ENCODE measurements around the gene MVB12A.

MVB12A gene

DNA sequence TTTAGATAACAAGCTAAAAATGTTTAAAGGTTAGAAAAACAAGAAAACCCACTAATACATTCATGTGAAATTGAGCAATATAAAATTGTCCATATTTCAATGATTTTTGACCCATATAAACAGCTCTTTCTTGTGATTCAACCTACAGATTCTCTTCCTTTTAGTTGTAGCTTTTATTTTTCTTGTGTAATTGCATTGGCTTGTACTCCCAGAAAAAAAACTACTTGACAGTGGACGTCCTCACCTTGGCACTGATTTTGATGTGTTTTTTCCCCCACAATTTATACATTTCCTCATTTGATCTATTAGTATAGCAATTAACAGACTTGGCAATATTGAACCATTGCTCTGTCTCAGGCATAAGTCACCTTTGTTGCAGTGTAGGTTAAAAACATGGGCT lies 30.6 kb upstream of the MVB12A start:
- TF ChIP-seq, protein P1, sequence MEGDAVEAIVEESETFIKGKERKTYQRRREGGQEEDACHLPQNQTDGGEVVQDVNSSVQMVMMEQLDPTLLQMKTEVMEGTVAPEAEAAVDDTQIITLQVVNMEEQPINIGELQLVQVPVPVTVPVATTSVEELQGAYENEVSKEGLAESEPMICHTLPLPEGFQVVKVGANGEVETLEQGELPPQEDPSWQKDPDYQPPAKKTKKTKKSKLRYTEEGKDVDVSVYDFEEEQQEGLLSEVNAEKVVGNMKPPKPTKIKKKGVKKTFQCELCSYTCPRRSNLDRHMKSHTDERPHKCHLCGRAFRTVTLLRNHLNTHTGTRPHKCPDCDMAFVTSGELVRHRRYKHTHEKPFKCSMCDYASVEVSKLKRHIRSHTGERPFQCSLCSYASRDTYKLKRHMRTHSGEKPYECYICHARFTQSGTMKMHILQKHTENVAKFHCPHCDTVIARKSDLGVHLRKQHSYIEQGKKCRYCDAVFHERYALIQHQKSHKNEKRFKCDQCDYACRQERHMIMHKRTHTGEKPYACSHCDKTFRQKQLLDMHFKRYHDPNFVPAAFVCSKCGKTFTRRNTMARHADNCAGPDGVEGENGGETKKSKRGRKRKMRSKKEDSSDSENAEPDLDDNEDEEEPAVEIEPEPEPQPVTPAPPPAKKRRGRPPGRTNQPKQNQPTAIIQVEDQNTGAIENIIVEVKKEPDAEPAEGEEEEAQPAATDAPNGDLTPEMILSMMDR (conservative IDR thresholded peaks at IDR 0.05; ENCODE audit: low read depth, low read length): no peak
- no peak for DNase-seq (ENCODE audit: low read depth)

DNA sequence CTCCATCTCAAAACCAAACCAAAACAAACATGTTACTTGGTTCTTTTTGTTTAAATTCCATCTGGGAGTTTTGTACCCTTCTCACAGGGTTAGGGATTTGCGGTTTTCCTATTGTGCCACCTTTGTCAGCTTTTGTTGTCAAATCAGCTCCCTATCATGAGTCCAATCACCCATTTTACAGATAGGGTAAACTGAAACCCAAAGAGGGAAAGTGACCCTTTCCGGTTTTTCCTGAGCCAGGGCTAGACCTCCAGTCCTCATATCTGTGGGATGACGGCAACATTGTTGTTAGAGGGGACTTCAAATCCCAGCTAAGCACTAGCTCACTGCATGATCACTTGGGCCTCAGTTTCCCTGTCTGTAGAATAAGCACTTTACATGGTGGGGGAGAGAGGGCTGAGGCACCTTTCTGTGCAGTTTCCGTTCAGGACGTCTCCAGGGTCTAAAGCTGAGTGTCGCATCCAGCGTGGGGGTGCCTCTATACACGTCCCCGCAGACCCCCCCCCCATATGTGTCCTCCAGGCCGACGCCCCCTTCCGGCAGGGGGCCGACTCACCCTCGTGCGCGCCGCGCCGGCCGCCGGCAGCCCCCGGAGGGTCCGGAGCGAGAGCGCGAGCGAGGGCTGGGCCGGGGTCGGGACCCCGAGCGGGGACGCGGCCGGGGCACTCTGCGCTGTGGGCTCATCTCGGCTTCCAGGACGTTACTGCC lies 29.7 kb upstream of the MVB12A start:
- DNase-seq (ENCODE audit: low read depth): no peak
- TF ChIP-seq, protein P1 (conservative IDR thresholded peaks at IDR 0.05; ENCODE audit: low read depth, low read length): peak; percentile 25
- H3K4me3 ChIP-seq (ENCODE audit: low read length): peak overlapping the region; percentile 55

More for the DNA sequence above, 30.6 kb upstream of the MVB12A start:
- no peak overlapping the region for H3K4me3 ChIP-seq (ENCODE audit: low read length)

DNA sequence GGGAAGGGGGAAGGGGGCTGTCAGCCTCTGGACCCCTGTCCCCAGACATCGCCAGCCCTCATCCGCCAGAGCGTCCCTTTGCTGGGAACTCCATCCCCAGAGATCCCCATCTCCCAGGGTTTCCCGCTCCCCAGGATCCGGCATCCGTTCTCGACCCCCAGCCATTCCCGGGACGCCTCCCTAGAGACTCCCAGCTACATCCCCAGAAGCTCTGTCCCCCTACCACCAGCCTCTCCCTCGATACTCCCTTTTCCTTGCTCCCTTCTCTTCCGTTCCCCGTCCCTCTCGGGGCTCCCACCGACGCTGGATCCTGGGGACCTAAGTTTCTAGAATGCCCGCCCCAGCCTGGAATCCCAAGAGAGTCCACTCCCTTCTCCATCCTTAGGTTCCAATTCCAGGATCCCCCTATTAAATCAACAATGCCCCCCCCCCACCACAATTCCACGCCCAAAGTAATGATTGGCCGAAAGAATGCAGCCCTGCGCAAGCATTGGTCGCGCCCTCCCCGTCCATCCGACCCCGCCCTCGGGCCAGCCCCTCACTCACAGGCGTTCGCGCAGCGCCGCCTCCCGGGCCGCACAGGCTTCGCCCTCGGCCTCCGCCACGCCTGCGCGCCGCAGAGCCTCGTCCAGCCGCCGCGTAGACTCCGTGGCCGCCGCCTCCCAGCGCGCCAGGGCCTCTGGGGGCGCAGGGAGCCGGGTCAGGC lies 29.0 kb upstream of the MVB12A start:
- TF ChIP-seq, protein P1 (conservative IDR thresholded peaks at IDR 0.05; ENCODE audit: low read depth, low read length): peak; percentile 62
- DNase-seq (ENCODE audit: low read depth): peak; percentile 64
- peak overlapping the region; percentile 55 for H3K4me3 ChIP-seq (ENCODE audit: low read length)

DNA sequence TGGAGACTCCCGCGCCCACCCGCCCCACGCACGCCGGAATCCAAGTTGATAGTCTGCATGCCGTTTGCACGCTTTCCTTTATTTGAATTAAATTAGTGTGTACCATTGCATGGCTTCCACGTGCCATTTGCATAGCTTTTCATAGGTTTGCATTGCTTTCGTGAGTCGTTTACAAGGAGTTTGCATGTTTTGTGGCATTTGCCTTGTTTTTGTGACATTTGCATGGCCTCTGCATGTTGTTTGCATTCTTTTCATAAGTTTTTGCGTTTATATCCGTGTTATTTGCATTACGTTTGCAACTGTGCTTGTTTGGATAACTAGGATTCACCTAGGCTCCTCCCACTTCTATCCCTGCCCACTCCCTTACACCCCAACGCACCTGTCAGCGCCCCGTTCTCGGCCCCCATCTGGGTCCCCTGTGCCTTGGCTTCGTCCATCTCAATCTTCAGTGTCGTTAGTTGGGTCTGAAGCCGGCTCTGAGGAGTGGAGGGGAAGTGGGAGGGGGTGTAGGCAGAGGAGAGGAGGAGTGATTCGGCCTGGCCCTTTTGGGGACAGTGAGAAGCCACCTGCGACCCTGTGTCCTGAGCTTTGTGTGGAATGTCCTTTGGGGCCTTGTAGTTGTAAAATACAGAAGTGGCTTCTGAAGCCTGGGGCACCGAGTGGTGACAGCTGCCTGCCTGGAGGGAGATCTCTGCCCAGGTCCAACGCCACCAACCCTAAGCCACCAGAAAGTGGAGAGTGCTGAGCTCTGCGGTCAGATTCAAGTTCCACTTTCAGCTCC lies 28.3 kb upstream of the MVB12A start:
- no peak for DNase-seq (ENCODE audit: low read depth)
- TF ChIP-seq, protein P1 (conservative IDR thresholded peaks at IDR 0.05; ENCODE audit: low read depth, low read length): no peak
- H3K4me3 ChIP-seq (ENCODE audit: low read length): peak overlapping the region; percentile 17

DNA sequence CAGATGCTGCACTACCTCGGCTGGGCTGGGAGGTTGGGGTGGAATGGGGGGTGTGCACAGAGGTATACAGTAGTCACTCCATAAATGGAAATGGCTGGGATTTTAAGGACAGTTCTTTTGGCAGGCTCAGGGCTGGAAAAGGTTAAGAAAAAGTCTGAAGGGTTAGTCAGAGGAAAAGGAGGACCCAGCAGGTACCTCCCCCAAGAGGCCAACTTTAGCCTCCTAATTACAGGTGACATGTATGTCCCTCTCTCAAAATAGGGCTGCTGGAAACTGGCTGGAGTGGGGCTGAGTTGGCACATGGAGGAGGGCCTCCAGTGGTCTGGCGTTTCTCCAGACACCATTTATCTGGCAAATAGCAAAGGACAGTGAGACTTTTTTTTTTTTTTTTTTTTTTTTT lies 26.8 kb upstream of the MVB12A start:
- TF ChIP-seq, protein P1 (conservative IDR thresholded peaks at IDR 0.05; ENCODE audit: low read depth, low read length): no peak
- no peak for DNase-seq (ENCODE audit: low read depth)
- no peak overlapping the region for H3K4me3 ChIP-seq (ENCODE audit: low read length)

DNA sequence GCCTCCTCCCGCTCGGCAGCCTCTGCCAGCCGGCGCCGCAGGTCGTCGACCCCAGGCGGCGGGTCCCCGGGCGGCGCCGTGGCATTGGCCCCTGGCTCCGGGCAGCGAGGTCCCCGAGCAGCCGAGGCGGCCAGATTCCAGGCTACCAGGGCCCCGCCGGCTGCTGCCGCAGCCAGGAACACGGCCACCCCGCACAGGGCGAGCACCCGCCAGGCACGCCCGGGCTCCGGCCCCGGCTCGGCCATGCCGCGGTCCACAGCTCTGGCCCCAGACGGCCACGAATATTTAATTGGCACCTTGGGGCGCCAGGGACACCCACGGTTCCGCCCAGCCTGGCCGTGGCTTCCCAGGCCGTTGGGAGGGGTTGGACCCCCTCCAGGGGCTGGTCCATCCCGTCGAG lies 25.9 kb upstream of the MVB12A start, which contains the start of gene CCDC194:
TSS of gene CCDC194 (minus strand) at position 283 of the 400 bp plus-strand sequence. CDS start at position 245, 38 bp downstream.
- TF ChIP-seq, protein P1 (conservative IDR thresholded peaks at IDR 0.05; ENCODE audit: low read depth, low read length): no peak
- H3K4me3 ChIP-seq (ENCODE audit: low read length): no peak within 1 kb of the TSS
- no peak for DNase-seq (ENCODE audit: low read depth)

All from retinal pigment epithelial cell (primary cell).